GM19023 (cell line): ENCODE measurements around the gene KLK11.

Source experiments
- ATAC-seq: cut with Tn5 transposase; IDR thresholded peaks from one replicate; pipeline ENCODE4 v1.9.1; 2021; ENCODE audit warnings: mild to moderate bottlenecking, moderate library complexity; ENCODE audit not compliant: unreplicated experiment

Gene KLK11

DNA sequence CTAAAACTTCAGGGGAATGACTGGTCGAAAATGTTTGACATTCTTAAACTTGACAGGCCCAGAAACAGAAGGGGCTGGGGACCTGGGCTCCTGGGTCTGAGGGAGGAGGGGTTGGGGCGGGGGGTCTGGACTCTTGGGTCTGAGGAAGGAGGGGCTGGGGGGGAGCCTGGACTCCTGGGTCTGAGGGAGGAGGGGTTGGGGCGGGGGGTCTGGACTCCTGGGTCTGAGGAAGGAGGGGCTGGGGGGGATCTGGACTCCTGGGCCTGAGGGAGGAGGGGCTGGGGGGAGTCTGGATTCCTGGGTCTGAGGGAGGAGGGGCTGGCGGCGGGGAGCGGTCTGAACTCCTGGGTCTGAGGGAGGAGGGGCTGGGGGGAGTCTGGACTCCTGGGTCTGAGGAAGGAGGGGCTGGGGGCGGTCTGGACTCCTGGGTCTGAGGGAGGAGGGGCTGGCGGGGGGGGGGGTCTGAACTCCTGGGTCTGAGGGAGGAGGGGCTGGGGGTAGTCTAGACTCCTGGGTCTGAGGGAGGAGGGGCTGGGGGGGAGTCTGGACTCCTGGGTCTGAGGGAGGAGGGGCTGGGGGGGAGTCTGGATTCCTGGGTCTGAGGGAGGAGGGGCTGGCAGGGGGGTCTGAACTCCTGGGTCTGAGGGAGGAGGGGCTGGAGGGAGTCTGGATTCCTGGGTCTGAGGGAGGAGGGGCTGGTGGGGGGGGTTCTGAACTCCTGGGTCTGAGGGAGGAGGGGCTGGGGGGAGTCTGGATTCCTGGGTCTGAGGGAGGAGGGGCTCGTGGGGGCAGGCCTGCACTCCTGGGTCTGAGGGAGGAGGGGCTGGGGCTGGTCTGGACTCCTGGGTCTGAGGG lies 51.5 kb downstream of the KLK11 start:
- ATAC-seq, result no peak

DNA sequence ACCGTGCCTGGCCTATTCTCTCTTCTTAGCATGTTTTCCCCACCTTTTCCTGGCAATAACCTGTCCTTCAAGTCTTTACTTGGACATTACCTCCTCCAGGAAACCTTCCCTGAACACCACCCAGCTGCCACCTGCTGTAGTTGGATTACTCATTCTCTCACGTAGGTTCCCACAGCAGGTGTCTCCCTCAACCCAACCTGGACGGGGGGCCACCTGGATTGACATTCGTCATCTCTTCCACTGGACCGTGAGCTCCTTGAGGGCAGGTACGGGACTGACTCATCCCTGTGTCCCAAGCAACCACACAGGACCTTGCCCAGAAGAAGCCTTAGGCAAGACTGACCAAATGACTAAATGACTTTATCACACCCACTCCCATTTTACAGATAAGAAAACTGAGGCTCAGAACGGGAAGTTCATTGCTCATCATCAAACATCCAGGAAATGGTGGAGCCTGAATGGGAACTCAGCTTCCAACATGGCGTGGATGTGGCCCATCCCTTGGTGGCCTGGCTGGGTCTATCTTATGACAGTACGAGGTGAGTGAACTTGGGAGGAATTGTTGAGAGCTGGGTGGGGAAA lies 53.5 kb downstream of the KLK11 start:
- ATAC-seq, result no peak
